PC-3 (cell line): ENCODE data around the gene TFB1M.
A peak's percentile ranks its signal among the peaks of the same experiment; 100 is the strongest.

Experiments used
- EZH2 ChIP-seq: fragments of 300-600 bp; sonication (generic); IDR thresholded peaks from one replicate; pipeline ENCODE4 v1.6.1; 2017; ENCODE audit warnings: antibody characterized with exemption, mild to moderate bottlenecking, low read length; ENCODE audit not compliant: unreplicated experiment
- TF ChIP-seq, protein P1 (sequence below): fragments of 300-600 bp; sonication (generic); conservative IDR thresholded peaks from 2 replicates; pipeline ENCODE4 v1.5.1; 2017; ENCODE audit warnings: antibody characterized with exemption, low read depth, mild to moderate bottlenecking, low read length

DNA sequence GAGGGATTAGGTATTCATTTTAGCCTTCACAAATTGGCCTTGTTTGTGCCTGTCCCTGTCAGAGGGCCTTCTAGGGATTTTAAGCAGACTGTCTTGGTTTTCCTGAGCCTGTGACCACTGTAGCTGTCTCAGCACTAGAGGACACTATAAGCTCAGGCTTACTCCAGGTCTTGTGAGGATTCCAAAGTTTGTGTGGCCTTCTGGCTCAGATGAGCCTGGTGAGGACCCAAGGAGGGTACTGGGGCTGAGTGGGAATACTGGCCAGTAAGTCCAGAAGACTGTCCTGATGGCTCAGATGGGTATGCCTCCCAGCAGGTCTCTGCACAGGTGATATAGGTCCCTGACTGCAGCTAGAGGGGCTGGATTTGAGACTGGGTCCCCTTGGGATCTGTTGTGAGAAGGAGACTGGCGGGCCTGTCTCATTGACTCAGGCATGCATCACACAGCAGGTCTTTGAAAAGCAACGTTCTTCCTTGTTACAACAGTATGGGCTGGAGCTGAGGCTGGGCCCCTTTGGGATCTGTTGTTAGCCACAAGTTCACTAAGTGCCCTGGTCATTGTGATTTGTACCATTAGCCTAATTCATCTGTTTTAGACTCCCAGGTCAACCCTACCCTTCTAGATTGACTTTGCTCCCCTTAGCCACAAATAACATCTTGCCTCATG, 26.3 kb upstream of the TFB1M start:
- no peak for TF ChIP-seq EZH2
- TF ChIP-seq, protein P1, sequence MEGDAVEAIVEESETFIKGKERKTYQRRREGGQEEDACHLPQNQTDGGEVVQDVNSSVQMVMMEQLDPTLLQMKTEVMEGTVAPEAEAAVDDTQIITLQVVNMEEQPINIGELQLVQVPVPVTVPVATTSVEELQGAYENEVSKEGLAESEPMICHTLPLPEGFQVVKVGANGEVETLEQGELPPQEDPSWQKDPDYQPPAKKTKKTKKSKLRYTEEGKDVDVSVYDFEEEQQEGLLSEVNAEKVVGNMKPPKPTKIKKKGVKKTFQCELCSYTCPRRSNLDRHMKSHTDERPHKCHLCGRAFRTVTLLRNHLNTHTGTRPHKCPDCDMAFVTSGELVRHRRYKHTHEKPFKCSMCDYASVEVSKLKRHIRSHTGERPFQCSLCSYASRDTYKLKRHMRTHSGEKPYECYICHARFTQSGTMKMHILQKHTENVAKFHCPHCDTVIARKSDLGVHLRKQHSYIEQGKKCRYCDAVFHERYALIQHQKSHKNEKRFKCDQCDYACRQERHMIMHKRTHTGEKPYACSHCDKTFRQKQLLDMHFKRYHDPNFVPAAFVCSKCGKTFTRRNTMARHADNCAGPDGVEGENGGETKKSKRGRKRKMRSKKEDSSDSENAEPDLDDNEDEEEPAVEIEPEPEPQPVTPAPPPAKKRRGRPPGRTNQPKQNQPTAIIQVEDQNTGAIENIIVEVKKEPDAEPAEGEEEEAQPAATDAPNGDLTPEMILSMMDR, result peak; percentile 46; the same call in 1 of the 2 replicates
